Activated CD8-positive, alpha-beta memory T cell treated with anti-CD3 and anti-CD28 coated beads, Interleukin-2, amount 50 U/mL, for 24 hours (primary cell): ENCODE data around the gene ZBTB20.
A peak's percentile ranks its signal among the peaks of the same experiment; 100 is the strongest.
"Not testable (repeated sequence)": the region's sequence is repeated elsewhere in the genome, so short reads cannot be mapped to it uniquely, and the experiment has no call there.

Experiments
- DNase-seq: peaks from one replicate; pipeline ENCODE4 v3.0.0-alpha.2; 2020; ENCODE audit errors: extremely low read depth

ZBTB20 gene

DNA sequence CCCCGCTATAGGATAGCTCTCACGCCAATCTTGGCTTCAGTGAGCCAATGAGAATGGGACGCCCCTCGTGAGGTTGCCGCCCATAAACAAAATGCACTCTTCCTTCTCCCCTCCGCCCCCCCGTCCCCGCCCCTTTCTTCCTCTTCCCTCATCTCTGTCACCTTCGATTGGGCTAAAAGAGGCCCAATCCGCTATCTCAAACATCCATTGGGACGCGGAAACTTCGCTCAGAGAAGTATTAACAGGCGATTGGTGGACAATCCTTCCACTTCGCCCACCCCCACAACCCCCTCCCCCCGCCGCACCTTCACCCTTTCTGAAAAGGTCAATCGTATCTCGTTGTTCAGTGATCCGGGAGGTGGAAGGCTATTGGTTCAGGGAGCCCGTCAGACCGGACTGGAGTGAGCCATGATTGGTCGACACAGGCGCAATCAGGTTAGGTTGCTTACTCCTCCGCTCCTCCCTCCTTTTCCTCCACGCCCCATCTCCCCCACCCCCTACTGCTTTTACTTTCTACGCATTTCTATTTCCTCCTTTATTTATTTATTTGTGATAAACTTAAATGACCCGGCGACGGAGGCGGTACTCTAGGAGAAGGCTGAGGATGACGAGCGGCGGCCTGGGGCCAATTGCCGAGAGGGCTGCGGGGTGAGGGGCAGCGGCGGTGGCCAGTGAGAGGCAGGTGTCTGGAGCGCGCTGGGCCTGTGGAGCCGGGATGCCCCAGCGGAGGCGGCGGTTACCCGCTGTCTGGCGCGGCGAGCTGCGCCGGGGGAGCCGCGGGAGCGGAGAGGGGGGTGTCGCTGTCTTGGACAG, 447 bp upstream of the ZBTB20 start:
- DNase-seq: peak; percentile 96

GRCh38 chr3:115146032-115146417, 1.1 kb downstream of the ZBTB20 start:
- DNase-seq: peak; percentile 28

DNA sequence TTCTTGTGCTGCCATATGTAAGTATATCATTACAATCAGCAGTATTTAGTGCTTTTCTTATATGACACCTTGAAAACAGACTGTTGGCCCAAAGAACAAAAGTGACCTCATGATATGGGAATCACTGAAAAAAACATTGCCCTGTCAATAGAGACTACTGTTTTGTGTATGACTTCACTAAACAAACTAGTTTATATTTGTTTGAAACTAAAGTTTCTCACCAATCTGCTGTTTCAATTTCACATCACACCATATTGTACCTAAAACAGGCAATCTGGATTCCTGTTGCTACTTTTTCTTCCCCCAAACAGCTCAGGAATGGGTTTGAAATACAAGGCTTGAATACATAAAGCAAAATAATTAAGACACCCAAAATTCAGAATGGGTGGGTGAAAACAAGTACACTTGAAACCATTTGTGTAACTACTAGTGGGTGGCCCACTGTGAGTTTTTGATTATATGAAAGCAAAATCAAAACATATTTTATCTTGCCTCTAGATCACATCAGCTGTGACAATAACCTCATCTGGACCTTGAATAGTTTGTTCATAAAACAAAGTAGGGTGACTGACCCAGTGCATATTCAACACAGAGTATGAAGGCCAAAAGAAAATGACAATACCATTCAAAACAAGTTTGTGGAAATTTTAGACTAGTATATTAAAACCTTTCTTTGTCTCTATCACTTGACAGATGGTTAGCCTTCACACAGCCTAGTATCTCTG, 5.9 kb downstream of the ZBTB20 start:
- DNase-seq: no peak

DNA sequence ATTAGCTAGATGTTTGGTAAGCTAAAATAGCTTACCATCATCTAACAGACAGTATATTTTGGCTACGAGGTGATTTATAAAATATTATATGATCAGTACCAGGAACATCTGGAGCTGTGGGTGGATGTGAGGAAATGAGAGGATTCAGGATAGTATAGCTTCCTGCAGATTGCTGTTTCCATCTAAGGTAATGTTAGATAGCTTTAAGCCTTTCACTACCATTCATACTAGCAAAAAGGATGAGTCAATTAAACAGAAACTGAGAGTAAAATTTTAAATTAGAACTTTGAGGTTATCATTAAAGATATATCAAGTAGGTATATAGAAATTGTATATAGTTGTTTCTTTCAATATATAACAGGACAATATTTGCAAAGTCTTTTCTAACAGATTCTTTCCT, 8.0 kb downstream of the ZBTB20 start:
- DNase-seq: no peak

GRCh38 chr3:115134648-115135347, 12.3 kb downstream of the ZBTB20 start:
- no peak for DNase-seq

- no peak for DNase-seq
Measured at GRCh38 chr3:115127208-115127607, 19.9 kb downstream of the ZBTB20 start.

DNA sequence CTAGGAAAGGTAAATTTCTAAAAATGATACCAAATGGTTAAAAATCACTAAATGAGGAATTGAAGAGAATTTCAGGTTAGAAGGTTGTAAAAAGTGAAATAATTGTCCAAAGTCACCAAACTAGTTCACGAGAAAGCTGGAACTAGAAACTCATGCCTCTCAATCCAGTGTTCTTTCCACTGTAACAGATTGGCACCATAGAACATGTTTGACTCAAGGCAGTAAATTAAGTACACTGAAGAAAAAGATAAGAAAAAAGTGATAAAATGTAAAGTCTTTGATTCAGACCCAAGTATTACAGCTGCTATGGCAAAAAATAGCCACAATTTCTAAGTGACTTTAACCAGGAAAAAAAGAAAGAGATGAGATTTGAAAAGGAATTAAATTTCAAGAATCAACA, 26.5 kb downstream of the ZBTB20 start:
- no peak for DNase-seq

- no peak for DNase-seq
Measured at GRCh38 chr3:115113367-115113766, 33.7 kb downstream of the ZBTB20 start.

DNA sequence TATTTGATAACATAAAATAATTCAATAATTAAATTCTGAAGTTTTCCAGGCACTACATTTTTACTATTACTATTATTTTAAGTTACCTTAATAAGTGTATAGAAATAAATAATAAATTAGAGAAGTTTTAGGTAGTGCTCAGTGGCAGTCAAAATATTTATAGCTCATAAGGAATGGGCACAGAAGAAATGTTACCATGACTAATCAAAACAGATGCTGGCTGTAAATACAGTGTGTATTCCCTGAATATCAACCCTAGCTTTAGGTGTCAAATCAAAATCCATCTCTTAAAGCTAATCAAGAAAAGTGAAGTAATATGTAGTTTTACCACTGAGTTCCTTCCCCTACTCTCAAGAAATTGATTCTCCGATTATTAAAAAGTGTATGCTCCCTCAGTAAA, 35.5 kb downstream of the ZBTB20 start:
- no peak for DNase-seq

DNA sequence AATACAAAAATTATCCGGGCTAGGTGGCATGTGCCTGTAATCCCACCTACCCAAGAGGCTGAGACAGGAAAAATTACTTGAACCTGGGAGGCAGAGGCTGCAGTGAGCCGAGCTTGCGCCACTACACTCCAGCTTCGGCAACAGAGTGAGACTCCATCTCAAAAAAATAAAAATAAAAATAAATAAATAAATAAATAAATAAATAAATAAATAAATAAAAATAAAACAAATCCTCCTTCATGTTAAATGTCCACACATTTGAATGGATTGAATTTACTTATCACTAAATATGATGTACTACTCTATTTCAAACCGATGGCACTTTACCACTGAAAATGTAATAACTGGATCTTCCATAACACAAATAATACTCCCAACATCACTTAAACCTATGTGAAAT, 36.3 kb downstream of the ZBTB20 start:
- no peak for DNase-seq

- not testable (repeated sequence) for DNase-seq
Measured at GRCh38 chr3:115110066-115110465, 37.0 kb downstream of the ZBTB20 start.

DNA sequence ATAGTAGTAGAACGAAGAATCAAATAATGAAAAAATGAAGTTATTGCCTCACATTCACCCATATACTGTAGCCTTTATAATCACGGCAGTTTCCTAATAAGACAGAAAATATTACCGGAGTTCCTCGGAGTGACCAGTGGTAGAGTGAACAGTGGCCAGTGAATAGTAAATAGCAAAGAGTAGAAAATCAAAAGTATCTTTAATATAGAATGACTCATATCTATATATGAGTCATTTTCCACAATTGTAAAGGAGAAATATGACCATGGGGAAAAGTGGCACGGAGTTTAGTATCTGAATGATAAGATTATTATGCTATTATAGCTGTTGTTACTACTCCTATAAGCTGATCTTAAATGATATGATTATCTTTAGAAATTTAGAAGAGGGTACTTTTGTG, 38.5 kb downstream of the ZBTB20 start:
- DNase-seq: no peak

DNA sequence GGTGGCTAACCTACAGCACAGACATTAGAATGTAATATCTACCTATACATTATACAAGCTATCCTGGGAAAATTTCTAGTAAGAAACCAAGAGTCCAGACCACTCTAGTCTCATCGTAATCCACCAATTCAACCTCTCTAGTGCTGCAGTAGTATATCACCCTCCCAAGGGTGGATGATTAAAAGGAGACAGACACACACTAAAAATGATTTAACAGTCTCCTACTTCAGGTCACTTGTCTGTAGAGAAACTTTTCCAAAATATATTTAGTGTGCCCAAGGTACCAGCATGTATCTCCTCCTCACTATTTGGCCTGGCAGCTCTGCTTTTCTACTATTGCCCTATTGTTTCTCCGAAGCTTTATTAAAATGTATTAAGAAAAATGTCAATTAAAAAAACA, 45.0 kb downstream of the ZBTB20 start:
- DNase-seq: no peak

- no peak for DNase-seq
Measured at GRCh38 chr3:115100806-115101205, 46.3 kb downstream of the ZBTB20 start.

DNA sequence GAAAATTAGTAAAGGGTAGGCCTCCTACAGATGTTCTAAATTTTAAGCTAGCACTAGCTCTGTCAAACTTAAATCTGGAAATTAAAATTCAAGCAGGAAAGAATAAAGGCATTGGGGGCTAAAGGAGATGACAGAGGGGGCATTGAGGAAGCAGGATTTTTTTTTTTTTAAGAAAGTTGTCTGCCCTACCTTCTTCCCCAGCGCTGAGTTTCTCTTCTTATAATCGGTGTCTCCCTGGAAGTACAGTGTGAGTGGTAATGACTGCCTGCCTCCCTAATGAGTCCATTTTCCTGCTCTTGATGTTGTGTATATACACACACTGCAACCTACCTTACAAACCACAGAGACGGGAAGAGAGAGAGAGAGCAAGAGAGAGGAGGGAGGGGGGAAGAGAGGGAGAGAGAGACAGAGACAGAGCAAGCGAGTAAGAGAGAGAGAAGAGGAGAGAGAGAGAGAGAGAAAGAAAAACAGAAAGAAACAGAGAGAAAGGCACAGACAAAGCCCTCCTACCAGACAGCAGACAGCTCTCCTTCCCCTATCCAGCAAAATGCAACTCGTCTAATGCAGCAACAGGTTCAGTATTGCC, 47.0 kb downstream of the ZBTB20 start:
- no peak for DNase-seq

- no peak for DNase-seq
Measured at GRCh38 chr3:115099134-115099985, 47.7 kb downstream of the ZBTB20 start.

DNA sequence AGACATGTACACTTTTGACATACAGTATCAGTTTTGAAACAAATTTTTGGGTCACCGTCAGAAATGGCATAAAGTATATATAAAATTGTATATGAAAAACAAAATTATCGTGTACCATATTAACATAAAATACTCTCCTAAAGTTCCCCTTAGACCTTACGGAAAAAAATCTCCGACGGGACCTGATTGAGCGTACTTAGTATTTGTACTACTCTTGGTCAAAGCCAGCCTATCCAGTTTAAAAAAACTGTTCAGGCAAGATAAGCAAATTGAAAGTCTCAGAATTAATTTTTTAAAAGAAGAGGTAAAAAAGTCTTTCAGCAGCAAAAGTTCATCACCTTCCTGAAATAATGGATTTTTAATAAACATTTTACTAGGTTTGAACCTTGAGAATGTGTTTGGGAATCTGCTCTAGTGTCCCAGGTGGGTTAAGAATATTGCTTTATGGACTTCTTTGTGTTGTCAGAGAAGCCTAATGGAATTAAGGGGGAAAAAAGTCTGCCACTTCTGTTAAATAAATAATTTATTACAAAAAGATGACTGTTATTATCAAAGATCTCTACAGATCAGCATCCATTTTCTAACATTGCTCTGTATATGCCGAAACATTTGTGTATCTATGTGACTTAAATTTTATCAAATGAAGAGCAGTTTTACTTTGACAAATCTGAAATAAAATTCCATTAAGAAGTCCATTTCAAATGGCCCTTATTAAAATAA, 48.6 kb downstream of the ZBTB20 start:
- DNase-seq: no peak

- DNase-seq: no peak
Measured at GRCh38 chr3:115095236-115095635, 51.9 kb downstream of the ZBTB20 start.

- peak; percentile 7 for DNase-seq
Measured at GRCh38 chr3:115092220-115092791, 54.8 kb downstream of the ZBTB20 start.

DNA sequence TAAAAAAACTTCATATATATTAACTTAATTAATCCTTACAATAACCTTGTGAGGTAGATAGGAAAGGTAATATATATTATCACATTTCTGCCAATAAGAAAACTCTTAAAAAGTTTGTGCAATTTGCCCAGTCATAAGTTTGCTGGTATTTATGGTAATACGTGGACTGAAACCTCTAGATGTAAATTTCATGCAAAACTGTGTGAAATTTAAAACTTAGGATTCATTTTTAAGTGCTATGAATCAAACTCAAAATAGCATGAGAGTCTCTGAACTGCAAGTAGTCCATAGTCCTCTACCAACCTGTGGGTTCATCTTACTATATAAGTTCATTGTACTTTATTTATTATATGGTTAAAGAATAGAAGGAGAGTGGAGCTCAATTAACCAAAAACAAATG, 56.4 kb downstream of the ZBTB20 start:
- no peak for DNase-seq
